ENCODE measurements around the gene UBE2L3. TPM values are rescaled to one million over a fixed set of nuclear protein-coding genes. Genes with fewer than 3 reads are reported as not detected.

The UBE2L3 gene
- total and polyA plus RNA-seq, 2 of the 13 experiments (the other 11 are each of a cell fraction or from before 2014, with no cell fraction given): 30.2 to 58.1 TPM

DNA sequence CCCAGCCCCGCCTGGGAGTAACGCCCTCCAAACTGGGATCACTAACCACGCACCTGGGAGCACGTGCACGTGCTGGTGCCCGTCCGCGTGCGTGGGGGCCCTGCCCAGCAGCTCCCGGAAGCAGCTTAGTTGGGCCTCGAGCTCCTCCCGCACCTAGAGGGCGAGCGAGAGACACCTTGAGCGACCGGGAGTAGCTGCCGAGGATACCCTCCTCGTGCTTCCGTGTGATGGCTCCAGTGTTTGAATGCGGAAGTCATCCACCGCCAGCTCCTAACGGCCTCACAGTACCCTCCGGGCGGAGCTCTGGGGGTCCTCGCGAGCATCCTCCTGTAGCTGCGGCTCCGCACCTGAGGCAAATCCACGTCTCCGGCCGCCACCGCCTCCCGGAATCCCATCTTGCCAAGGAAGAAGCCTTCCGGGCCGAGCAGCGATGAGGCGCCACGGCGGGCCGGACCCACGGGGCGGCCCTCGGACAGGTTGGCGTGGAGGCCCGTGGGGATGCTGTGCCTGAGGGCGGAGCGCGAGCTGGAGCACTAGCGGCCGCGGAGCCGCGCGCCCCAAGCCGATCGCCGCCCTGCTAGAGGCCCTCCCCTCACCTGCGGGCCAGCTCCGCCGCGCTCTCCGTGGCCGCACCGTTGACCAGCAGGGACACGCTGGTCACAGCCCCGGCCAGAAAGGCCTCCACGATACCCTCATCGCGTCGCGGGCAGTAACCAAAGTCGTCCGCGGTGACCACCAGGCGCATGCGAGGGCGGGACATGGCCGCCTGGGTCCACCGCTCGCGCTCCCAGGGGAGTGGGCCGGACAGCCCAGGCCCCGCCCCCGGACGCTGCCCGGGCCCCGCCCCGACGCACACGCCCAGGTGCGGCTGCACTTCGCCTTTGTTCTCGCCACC lies 62.0 kb downstream of the UBE2L3 start, which contains the start of gene YDJC (continued):
- TF ChIP-seq, protein P1, sequence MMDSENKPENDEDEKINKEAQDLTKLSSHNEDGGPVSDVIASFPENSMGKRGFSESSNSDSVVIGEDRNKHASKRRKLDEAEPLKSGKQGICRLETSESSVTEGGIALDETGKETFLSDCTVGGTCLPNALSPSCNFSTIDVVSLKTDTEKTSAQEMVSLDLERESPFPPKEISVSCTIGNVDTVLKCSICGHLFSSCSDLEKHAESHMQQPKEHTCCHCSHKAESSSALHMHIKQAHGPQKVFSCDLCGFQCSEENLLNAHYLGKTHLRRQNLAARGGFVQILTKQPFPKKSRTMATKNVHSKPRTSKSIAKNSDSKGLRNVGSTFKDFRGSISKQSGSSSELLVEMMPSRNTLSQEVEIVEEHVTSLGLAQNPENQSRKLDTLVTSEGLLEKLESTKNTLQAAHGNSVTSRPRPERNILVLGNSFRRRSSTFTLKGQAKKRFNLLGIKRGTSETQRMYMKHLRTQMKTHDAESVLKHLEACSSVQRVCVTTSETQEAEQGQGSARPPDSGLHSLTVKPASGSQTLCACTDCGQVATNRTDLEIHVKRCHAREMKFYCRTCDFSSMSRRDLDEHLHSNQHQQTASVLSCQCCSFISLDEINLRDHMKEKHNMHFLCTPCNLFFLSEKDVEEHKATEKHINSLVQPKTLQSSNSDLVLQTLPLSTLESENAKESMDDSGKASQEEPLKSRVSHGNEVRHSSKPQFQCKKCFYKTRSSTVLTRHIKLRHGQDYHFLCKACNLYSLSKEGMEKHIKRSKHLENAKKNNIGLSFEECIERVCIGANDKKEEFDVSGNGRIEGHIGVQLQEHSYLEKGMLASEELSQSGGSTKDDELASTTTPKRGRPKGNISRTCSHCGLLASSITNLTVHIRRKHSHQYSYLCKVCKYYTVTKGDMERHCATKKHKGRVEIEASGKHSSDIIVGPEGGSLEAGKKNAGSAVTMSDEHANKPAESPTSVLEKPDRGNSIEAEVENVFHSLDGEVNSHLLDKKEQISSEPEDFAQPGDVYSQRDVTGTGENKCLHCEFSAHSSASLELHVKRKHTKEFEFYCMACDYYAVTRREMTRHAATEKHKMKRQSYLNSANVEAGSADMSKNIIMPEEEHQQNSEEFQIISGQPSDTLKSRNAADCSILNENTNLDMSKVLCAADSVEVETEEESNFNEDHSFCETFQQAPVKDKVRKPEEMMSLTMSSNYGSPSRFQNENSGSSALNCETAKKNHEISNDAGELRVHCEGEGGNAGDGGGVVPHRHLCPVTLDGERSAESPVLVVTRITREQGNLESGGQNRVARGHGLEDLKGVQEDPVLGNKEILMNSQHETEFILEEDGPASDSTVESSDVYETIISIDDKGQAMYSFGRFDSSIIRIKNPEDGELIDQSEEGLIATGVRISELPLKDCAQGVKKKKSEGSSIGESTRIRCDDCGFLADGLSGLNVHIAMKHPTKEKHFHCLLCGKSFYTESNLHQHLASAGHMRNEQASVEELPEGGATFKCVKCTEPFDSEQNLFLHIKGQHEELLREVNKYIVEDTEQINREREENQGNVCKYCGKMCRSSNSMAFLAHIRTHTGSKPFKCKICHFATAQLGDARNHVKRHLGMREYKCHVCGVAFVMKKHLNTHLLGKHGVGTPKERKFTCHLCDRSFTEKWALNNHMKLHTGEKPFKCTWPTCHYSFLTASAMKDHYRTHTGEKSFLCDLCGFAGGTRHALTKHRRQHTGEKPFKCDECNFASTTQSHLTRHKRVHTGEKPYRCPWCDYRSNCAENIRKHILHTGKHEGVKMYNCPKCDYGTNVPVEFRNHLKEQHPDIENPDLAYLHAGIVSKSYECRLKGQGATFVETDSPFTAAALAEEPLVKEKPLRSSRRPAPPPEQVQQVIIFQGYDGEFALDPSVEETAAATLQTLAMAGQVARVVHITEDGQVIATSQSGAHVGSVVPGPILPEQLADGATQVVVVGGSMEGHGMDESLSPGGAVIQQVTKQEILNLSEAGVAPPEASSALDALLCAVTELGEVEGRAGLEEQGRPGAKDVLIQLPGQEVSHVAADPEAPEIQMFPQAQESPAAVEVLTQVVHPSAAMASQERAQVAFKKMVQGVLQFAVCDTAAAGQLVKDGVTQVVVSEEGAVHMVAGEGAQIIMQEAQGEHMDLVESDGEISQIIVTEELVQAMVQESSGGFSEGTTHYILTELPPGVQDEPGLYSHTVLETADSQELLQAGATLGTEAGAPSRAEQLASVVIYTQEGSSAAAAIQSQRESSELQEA (CRISPR knock-in tag; IDR thresholded peaks at IDR 0.05; ENCODE audit: not compliant biosample characterization): no peak
- TF ChIP-seq, protein P2, sequence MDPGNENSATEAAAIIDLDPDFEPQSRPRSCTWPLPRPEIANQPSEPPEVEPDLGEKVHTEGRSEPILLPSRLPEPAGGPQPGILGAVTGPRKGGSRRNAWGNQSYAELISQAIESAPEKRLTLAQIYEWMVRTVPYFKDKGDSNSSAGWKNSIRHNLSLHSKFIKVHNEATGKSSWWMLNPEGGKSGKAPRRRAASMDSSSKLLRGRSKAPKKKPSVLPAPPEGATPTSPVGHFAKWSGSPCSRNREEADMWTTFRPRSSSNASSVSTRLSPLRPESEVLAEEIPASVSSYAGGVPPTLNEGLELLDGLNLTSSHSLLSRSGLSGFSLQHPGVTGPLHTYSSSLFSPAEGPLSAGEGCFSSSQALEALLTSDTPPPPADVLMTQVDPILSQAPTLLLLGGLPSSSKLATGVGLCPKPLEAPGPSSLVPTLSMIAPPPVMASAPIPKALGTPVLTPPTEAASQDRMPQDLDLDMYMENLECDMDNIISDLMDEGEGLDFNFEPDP (CRISPR knock-in tag; conservative IDR thresholded peaks at IDR 0.05): no peak; the same call in 1 of the 2 replicates
- TF ChIP-seq KDM4B (CRISPR knock-in tag; IDR thresholded peaks at IDR 0.05) (peak; percentile 97), NAIF1 (CRISPR knock-in tag; IDR thresholded peaks at IDR 0.05; ENCODE audit: borderline replicate concordance) (peak; percentile 84), NCOA5 (CRISPR knock-in tag; IDR thresholded peaks at IDR 0.05) (no peak), KMT2A (CRISPR knock-in tag; IDR thresholded peaks at IDR 0.05) (peak; percentile 57; the same call in 1 of the 2 replicates), HHEX (CRISPR knock-in tag; IDR thresholded peaks at IDR 0.05) (no peak), KLF12 (CRISPR knock-in tag; IDR thresholded peaks at IDR 0.05; ENCODE audit: borderline replicate concordance) (peak; percentile 82; the same call in 1 of the 2 replicates), TCF7L2 (IDR thresholded peaks at IDR 0.05; ENCODE audit: low read depth, low read length) (no peak), ZNF777 (CRISPR knock-in tag; IDR thresholded peaks at IDR 0.05) (peak; percentile 35)
- TF ChIP-seq, protein P3, sequence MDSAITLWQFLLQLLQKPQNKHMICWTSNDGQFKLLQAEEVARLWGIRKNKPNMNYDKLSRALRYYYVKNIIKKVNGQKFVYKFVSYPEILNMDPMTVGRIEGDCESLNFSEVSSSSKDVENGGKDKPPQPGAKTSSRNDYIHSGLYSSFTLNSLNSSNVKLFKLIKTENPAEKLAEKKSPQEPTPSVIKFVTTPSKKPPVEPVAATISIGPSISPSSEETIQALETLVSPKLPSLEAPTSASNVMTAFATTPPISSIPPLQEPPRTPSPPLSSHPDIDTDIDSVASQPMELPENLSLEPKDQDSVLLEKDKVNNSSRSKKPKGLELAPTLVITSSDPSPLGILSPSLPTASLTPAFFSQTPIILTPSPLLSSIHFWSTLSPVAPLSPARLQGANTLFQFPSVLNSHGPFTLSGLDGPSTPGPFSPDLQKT (CRISPR knock-in tag; IDR thresholded peaks at IDR 0.05; ENCODE audit: borderline replicate concordance): peak; percentile 88; the same call in 1 of the 2 replicates
- TF ChIP-seq, protein P4, sequence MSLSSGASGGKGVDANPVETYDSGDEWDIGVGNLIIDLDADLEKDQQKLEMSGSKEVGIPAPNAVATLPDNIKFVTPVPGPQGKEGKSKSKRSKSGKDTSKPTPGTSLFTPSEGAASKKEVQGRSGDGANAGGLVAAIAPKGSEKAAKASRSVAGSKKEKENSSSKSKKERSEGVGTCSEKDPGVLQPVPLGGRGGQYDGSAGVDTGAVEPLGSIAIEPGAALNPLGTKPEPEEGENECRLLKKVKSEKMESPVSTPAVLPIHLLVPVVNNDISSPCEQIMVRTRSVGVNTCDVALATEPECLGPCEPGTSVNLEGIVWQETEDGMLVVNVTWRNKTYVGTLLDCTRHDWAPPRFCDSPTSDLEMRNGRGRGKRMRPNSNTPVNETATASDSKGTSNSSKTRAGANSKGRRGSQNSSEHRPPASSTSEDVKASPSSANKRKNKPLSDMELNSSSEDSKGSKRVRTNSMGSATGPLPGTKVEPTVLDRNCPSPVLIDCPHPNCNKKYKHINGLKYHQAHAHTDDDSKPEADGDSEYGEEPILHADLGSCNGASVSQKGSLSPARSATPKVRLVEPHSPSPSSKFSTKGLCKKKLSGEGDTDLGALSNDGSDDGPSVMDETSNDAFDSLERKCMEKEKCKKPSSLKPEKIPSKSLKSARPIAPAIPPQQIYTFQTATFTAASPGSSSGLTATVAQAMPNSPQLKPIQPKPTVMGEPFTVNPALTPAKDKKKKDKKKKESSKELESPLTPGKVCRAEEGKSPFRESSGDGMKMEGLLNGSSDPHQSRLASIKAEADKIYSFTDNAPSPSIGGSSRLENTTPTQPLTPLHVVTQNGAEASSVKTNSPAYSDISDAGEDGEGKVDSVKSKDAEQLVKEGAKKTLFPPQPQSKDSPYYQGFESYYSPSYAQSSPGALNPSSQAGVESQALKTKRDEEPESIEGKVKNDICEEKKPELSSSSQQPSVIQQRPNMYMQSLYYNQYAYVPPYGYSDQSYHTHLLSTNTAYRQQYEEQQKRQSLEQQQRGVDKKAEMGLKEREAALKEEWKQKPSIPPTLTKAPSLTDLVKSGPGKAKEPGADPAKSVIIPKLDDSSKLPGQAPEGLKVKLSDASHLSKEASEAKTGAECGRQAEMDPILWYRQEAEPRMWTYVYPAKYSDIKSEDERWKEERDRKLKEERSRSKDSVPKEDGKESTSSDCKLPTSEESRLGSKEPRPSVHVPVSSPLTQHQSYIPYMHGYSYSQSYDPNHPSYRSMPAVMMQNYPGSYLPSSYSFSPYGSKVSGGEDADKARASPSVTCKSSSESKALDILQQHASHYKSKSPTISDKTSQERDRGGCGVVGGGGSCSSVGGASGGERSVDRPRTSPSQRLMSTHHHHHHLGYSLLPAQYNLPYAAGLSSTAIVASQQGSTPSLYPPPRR (CRISPR knock-in tag; IDR thresholded peaks at IDR 0.05; ENCODE audit: borderline replicate concordance): peak; percentile 25; the same call in 1 of the 2 replicates
